Measurements from ENCODE around the gene ANKRD33B. TPM values are rescaled to one million over a fixed set of nuclear protein-coding genes. Genes with fewer than 3 reads are reported as not detected.

The ANKRD33B gene
- total RNA-seq, 1 experiment from 2014 or later, result 3.1 TPM

GRCh38 chr5:10702040-10702629, 138.3 kb downstream of the ANKRD33B start:
- POLR2A ChIA-PET, result interaction anchor here (0.8 to 1.9 kb wide), 3 partner anchors 22 to 43 kb away, joined by 3 to 7 read pairs (median 3); no protein-coding TSS in a partner anchor
- intact Hi-C loops (cut with micrococcal nuclease), result no loop called here
- Mint-ChIP-seq H3K27me3 (ENCODE audit: insufficient read depth, unreplicated experiment) (no peaks in the 10 kb centered on the region), H3K4me1 (ENCODE audit: insufficient read depth, unreplicated experiment) (peaks cover 39% of the 10 kb centered on the region), H3K27ac (ENCODE audit: low read depth, unreplicated experiment) (peak overlapping the region; percentile 30), H3K36me3 (ENCODE audit: insufficient read depth, unreplicated experiment) (no peaks in the 10 kb centered on the region), H3K9me3 (ENCODE audit: unreplicated experiment) (no peaks in the 10 kb centered on the region), H3K4me3 (ENCODE audit: unreplicated experiment) (no peak overlapping the region)
- CTCF ChIA-PET, result interaction anchor here (0.7 to 3.4 kb wide), 27 partner anchors 9 to 1176 kb away, joined by 3 to 16 read pairs (median 4); no protein-coding TSS in a partner anchor
- no TSS peak for BruUV-seq (replicated peaks)
- TF ChIP-seq, protein P1, sequence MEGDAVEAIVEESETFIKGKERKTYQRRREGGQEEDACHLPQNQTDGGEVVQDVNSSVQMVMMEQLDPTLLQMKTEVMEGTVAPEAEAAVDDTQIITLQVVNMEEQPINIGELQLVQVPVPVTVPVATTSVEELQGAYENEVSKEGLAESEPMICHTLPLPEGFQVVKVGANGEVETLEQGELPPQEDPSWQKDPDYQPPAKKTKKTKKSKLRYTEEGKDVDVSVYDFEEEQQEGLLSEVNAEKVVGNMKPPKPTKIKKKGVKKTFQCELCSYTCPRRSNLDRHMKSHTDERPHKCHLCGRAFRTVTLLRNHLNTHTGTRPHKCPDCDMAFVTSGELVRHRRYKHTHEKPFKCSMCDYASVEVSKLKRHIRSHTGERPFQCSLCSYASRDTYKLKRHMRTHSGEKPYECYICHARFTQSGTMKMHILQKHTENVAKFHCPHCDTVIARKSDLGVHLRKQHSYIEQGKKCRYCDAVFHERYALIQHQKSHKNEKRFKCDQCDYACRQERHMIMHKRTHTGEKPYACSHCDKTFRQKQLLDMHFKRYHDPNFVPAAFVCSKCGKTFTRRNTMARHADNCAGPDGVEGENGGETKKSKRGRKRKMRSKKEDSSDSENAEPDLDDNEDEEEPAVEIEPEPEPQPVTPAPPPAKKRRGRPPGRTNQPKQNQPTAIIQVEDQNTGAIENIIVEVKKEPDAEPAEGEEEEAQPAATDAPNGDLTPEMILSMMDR (IDR thresholded peaks at IDR 0.05; ENCODE audit: unreplicated experiment), result no peak
- peak; percentile 46 for DNase-seq (ENCODE audit: unreplicated experiment)

DNA sequence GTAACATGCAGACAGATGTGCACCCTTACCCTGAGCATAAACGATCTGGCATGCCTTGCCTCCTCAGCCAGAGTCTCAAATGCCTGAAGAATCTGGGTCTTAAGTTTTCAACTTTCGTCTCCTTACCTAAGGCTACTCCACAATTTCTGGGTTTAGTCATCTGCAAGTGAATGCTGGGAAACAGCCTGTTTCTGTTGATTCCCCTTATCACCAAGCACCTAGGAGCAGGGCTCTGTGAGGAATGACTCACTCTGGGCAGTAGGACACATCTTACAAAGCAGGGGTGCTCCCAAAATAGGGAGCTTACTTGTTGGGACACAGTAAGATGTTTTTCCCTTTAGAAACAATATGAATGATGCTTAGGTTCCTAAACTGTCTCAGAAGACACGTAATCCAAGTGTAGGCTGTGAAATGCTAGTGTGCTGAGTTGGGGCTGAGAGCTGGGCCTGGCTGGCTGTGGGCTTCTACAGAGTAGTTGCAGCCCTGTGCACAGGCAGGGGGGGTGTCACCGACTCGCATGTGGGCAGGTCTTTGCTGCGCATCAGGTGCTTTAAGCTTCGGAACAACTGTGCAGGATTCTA, 139.1 kb downstream of the ANKRD33B start:
- ChIA-PET CTCF (interaction anchor here (0.6 to 3.4 kb wide), 19 partner anchors 10 to 1176 kb away, joined by 3 to 15 read pairs (median 4); no protein-coding TSS in a partner anchor), POLR2A (interaction anchor here (0.6 to 1.9 kb wide), 4 partner anchors 21 to 1001 kb away, joined by 3 to 7 read pairs (median 3); no protein-coding TSS in a partner anchor)
- Mint-ChIP-seq H3K4me1 (ENCODE audit: insufficient read depth, unreplicated experiment) (peaks cover 40% of the 10 kb centered on the region), H3K4me3 (ENCODE audit: unreplicated experiment) (no peak overlapping the region), H3K27ac (ENCODE audit: low read depth, unreplicated experiment) (peak overlapping the region; percentile 68), H3K27me3 (ENCODE audit: insufficient read depth, unreplicated experiment) (no peaks in the 10 kb centered on the region), H3K9me3 (ENCODE audit: unreplicated experiment) (no peaks in the 10 kb centered on the region), H3K36me3 (ENCODE audit: insufficient read depth, unreplicated experiment) (no peaks in the 10 kb centered on the region)
- TF ChIP-seq, protein P1 (IDR thresholded peaks at IDR 0.05; ENCODE audit: unreplicated experiment), result no peak
- intact Hi-C loops (cut with micrococcal nuclease), result no loop called here
- peak; percentile 72 for DNase-seq (ENCODE audit: unreplicated experiment)
- BruUV-seq (replicated peaks), result no TSS peak

DNA sequence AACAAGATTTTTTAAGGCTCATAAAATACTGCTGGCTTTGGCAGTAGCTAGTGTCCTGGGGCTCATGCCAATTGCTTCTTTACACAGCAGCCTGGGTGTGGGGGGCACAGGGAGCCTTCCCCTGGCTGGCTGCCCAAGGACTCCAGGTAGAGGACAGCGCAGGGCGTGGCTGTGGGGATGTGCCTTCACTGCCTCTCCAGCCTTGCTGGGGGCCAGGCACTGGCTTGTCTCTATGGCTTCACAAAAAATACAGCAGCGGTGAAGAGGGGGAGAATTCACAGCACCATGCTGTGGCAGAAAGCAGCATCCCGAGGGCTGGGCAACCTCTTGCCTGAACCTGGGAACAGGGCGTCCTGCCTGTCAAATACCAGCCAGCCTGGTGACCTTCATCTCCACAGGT, 139.8 kb downstream of the ANKRD33B start:
- H3K27me3 Mint-ChIP-seq (ENCODE audit: insufficient read depth, unreplicated experiment), result no peaks in the 10 kb centered on the region
- H3K4me3 Mint-ChIP-seq (ENCODE audit: unreplicated experiment), result no peak overlapping the region
- intact Hi-C loops (cut with micrococcal nuclease), result no loop called here
- BruUV-seq (replicated peaks), result no TSS peak
- DNase-seq (ENCODE audit: unreplicated experiment), result peak; percentile 34
- H3K9me3 Mint-ChIP-seq (ENCODE audit: unreplicated experiment), result no peaks in the 10 kb centered on the region
- TF ChIP-seq, protein P1 (IDR thresholded peaks at IDR 0.05; ENCODE audit: unreplicated experiment), result no peak
- H3K36me3 Mint-ChIP-seq (ENCODE audit: insufficient read depth, unreplicated experiment), result no peaks in the 10 kb centered on the region
- peak overlapping the region; percentile 68 for H3K27ac Mint-ChIP-seq (ENCODE audit: low read depth, unreplicated experiment)
- H3K4me1 Mint-ChIP-seq (ENCODE audit: insufficient read depth, unreplicated experiment), result peaks cover 45% of the 10 kb centered on the region
- CTCF ChIA-PET, result interaction anchor here (0.6 to 2.0 kb wide), 5 partner anchors 8 to 1913 kb away, joined by 3 to 8 read pairs (median 5); no protein-coding TSS in a partner anchor
- POLR2A ChIA-PET, result interaction anchor here (0.6 to 1.9 kb wide), 2 partner anchors 22 to 1001 kb away, joined by 3 to 7 read pairs; no protein-coding TSS in a partner anchor

DNA sequence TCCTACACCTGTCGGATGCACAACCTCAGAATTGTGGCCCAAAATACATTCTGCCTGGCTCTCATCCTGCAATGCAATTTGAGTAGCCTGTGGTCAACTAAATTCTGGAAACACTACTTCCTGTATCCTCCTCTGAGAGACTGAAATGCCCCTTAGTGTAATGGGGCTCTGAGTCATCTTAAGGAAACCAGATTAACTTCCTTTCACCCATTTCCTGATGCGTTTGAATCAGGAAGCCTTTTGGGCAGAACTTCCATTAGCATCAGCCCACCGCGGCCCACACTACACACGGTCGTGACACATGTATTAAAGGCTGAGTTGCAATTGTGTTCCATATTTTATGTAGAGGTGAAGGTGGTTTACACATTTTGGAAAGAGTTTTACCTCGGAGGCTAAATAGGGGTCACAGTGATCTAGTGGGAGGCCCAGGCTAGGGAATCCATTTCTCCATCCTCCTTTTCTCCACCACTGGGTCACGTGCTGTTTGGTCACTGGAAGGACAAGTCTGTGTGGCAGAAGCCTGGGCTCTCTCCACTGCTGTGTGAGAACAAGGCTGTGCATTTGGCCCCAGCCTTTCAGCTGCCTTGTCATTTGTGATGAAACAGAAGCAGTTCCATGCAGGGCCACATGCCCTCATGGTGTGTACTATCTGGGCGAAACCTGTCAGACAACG, 141.2 kb downstream of the ANKRD33B start:
- H3K27ac Mint-ChIP-seq (ENCODE audit: low read depth, unreplicated experiment), result peak overlapping the region; percentile 24
- TF ChIP-seq, protein P1 (IDR thresholded peaks at IDR 0.05; ENCODE audit: unreplicated experiment), result no peak
- CTCF ChIA-PET, result interaction anchor here (1.6 kb wide), 1 partner anchor 10 kb away, joined by 6 read pairs; no protein-coding TSS in a partner anchor
- H3K9me3 Mint-ChIP-seq (ENCODE audit: unreplicated experiment), result no peaks in the 10 kb centered on the region
- no peaks in the 10 kb centered on the region for H3K27me3 Mint-ChIP-seq (ENCODE audit: insufficient read depth, unreplicated experiment)
- intact Hi-C loops (cut with micrococcal nuclease), result no loop called here
- peaks cover 45% of the 10 kb centered on the region for H3K4me1 Mint-ChIP-seq (ENCODE audit: insufficient read depth, unreplicated experiment)
- DNase-seq (ENCODE audit: unreplicated experiment), result peak; percentile 61
- POLR2A ChIA-PET, result interaction anchor here (0.6 kb wide), 1 partner anchor 291 kb away, joined by 3 read pairs; no protein-coding TSS in a partner anchor
- no peaks in the 10 kb centered on the region for H3K36me3 Mint-ChIP-seq (ENCODE audit: insufficient read depth, unreplicated experiment)
- H3K4me3 Mint-ChIP-seq (ENCODE audit: unreplicated experiment), result no peak overlapping the region
- no TSS peak for BruUV-seq (replicated peaks)
